ENCODE data around the gene GBP6.
A peak's percentile ranks its signal among the peaks of the same experiment; 100 is the strongest.
"Not testable (repeated sequence)": the region's sequence is repeated elsewhere in the genome, so short reads cannot be mapped to it uniquely, and the experiment has no call there.

GBP6 gene

DNA sequence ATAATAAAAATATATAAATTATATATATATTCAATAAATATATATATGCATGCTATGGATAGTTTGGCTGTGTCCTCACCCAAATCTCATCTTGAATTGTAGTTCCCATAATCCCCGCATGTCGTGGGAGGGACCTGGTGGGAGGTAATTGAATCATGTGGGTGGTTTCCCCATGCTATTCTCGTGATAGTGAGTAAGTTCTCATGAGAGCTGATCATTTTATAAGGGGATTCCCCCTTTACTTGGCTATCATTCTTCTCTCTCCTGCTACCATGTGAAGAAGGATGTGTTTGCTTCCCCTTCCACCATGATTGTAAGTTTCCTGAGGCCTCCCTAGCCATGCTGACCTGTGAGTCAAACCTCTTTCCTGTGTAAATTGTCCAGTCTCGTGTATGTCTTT lies 10.0 kb downstream of the GBP6 start:
- not testable (repeated sequence) for H3K9me3 ChIP-seq (ENCODE audit: control insufficient read depth, low read length); H3K9ac ChIP-seq (ENCODE audit: low read length); H3K36me3 ChIP-seq (ENCODE audit: control insufficient read depth, insufficient read depth, low read length, severe bottlenecking); DNase-seq (ENCODE audit: low read depth); H3K27me3 ChIP-seq (replicated peaks; ENCODE audit: control insufficient read depth, insufficient read depth, low read length); H3K4me3 ChIP-seq (ENCODE audit: low read length); H3K4me1 ChIP-seq (ENCODE audit: control insufficient read depth, insufficient read depth, low read length)

DNA sequence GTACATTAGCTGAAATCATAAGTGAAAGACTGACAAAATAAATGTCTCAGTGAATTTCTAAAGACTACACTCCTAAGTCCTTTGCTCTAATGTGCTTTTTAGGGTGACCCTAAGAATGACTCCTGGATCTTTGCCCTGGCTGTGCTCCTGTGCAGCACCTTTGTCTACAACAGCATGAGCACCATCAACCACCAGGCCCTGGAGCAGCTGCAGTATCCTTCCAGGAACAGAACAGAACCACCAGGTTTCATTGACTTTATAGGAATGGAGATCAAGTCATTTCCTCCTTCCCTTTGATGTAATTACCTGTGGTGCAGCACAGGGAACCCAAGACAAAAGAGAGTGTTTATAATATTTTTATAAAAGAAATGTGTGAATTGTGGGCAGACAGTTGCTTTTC lies 14.1 kb downstream of the GBP6 start:
- H3K4me1 ChIP-seq (ENCODE audit: control insufficient read depth, insufficient read depth, low read length): no peaks in the 10 kb centered on the region
- no peak for DNase-seq (ENCODE audit: low read depth)

DNA sequence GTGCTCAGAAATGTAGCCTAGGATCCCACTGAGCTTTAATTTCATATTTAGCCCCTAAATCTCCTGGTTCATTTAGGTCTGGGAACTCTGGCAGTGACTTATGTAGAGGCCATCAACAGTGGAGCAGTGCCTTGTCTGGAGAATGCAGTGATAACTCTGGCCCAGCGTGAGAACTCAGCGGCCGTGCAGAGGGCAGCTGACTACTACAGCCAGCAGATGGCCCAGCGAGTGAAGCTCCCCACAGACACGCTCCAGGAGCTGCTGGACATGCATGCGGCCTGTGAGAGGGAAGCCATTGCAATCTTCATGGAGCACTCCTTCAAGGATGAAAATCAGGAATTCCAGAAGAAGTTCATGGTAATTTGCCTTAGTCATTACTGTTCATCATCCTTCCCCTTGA lies 17.8 kb downstream of the GBP6 start:
- H3K36me3 ChIP-seq (ENCODE audit: control insufficient read depth, insufficient read depth, low read length, severe bottlenecking): no peaks in the 10 kb centered on the region
- H3K4me1 ChIP-seq (ENCODE audit: control insufficient read depth, insufficient read depth, low read length): no peaks in the 10 kb centered on the region
- no peaks in the 10 kb centered on the region for H3K9me3 ChIP-seq (ENCODE audit: control insufficient read depth, low read length)
- no peak overlapping the region for H3K4me3 ChIP-seq (ENCODE audit: low read length)
- peaks cover 5% of the 10 kb centered on the region for H3K27me3 ChIP-seq (replicated peaks; ENCODE audit: control insufficient read depth, insufficient read depth, low read length)
- H3K9ac ChIP-seq (ENCODE audit: low read length): no peak overlapping the region
- no peak for DNase-seq (ENCODE audit: low read depth)

More for the DNA sequence above, 14.1 kb downstream of the GBP6 start:
- Histone ChIP-seq H3K27me3 (replicated peaks; ENCODE audit: control insufficient read depth, insufficient read depth, low read length) (no peaks in the 10 kb centered on the region), H3K9me3 (ENCODE audit: control insufficient read depth, low read length) (no peaks in the 10 kb centered on the region), H3K4me3 (ENCODE audit: low read length) (no peak overlapping the region), H3K36me3 (ENCODE audit: control insufficient read depth, insufficient read depth, low read length, severe bottlenecking) (no peaks in the 10 kb centered on the region), H3K9ac (ENCODE audit: low read length) (no peak overlapping the region)

DNA sequence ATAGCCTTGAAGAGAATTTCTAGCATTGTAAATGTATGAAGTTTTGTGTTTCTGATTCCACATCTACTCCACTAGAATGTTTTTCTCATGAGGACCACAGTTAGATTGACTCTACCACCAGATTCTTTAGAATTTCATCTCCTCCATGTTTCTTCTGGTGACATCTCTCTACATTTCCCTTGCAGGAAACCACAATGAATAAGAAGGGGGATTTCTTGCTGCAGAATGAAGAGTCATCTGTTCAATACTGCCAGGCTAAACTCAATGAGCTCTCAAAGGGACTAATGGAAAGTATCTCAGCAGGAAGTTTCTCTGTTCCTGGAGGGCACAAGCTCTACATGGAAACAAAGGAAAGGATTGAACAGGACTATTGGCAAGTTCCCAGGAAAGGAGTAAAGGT lies 18.6 kb downstream of the GBP6 start:
- no peaks in the 10 kb centered on the region for H3K36me3 ChIP-seq (ENCODE audit: control insufficient read depth, insufficient read depth, low read length, severe bottlenecking)
- H3K4me1 ChIP-seq (ENCODE audit: control insufficient read depth, insufficient read depth, low read length): no peaks in the 10 kb centered on the region
- DNase-seq (ENCODE audit: low read depth): no peak
- H3K27me3 ChIP-seq (replicated peaks; ENCODE audit: control insufficient read depth, insufficient read depth, low read length): peaks cover 5% of the 10 kb centered on the region
- no peaks in the 10 kb centered on the region for H3K9me3 ChIP-seq (ENCODE audit: control insufficient read depth, low read length)
- H3K4me3 ChIP-seq (ENCODE audit: low read length): no peak overlapping the region
- H3K9ac ChIP-seq (ENCODE audit: low read length): no peak overlapping the region

DNA sequence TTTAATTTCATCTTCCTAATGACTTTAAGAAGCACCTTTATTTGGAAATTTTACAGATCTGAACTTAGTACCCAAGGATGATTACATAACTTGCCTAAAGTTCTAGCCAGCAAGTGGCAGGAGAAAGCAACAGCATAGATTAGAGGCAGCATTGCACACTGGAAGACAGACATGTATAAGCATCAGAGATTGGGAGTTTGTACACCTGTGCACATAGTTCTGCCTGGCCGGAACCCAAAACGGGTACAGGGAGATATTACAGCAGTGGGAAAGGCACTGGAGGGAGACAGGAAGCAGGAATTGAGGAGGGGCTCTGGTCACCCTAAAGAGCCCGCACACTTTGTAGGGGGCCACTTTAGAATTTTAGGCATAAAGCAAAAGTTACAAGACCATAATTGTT lies 19.3 kb downstream of the GBP6 start:
- Histone ChIP-seq H3K27me3 (replicated peaks; ENCODE audit: control insufficient read depth, insufficient read depth, low read length) (peaks cover 5% of the 10 kb centered on the region), H3K4me1 (ENCODE audit: control insufficient read depth, insufficient read depth, low read length) (no peaks in the 10 kb centered on the region), H3K4me3 (ENCODE audit: low read length) (no peak overlapping the region), H3K36me3 (ENCODE audit: control insufficient read depth, insufficient read depth, low read length, severe bottlenecking) (no peaks in the 10 kb centered on the region), H3K9me3 (ENCODE audit: control insufficient read depth, low read length) (no peaks in the 10 kb centered on the region), H3K9ac (ENCODE audit: low read length) (no peak overlapping the region)
- no peak for DNase-seq (ENCODE audit: low read depth)

DNA sequence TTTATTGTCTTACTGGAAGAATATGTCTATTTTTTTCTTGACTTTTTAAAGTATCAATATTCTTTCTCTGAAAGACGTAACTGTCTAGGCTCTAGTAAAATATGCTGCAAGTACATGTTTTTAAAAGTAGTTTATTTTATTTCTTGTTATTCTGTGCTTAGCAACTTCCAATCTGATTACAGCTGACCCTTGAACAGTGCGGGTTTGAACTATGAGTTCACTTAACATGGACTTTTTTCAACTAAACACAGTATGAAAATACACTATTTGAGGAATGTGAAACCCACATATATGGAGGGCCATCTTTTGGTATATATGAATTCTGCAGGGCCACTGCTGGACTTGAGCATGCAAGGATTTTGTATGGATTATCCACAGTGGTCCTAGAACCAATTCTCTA lies 26.8 kb downstream of the GBP6 start:
- Histone ChIP-seq H3K9me3 (ENCODE audit: control insufficient read depth, low read length) (no peaks in the 10 kb centered on the region), H3K4me3 (ENCODE audit: low read length) (no peak overlapping the region), H3K9ac (ENCODE audit: low read length) (no peak overlapping the region), H3K4me1 (ENCODE audit: control insufficient read depth, insufficient read depth, low read length) (no peaks in the 10 kb centered on the region), H3K27me3 (replicated peaks; ENCODE audit: control insufficient read depth, insufficient read depth, low read length) (no peaks in the 10 kb centered on the region), H3K36me3 (ENCODE audit: control insufficient read depth, insufficient read depth, low read length, severe bottlenecking) (no peaks in the 10 kb centered on the region)
- no peak for DNase-seq (ENCODE audit: low read depth)

DNA sequence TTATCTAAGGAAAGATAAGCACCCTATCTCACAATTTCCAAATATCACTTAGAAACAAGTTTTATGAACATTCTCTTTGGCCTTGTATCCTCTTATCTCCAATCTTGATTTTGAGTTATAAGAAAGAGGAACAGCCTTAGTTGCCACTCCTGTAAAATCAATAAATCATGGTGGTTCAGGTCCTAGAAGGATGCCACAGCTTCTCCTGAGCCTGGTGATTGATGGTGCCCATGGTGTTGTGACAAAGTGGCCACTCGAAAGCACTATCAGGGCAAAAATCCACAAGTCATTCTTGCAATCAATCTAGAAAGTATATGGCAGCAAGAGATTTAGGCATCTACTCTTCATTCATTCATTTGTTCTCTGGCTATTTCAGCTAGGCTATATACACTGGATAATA lies 27.8 kb downstream of the GBP6 start:
- Histone ChIP-seq H3K9me3 (ENCODE audit: control insufficient read depth, low read length) (peaks cover 2% of the 10 kb centered on the region), H3K4me1 (ENCODE audit: control insufficient read depth, insufficient read depth, low read length) (no peaks in the 10 kb centered on the region), H3K9ac (ENCODE audit: low read length) (no peak overlapping the region), H3K36me3 (ENCODE audit: control insufficient read depth, insufficient read depth, low read length, severe bottlenecking) (no peaks in the 10 kb centered on the region), H3K4me3 (ENCODE audit: low read length) (no peak overlapping the region), H3K27me3 (replicated peaks; ENCODE audit: control insufficient read depth, insufficient read depth, low read length) (no peaks in the 10 kb centered on the region)
- DNase-seq (ENCODE audit: low read depth): no peak

DNA sequence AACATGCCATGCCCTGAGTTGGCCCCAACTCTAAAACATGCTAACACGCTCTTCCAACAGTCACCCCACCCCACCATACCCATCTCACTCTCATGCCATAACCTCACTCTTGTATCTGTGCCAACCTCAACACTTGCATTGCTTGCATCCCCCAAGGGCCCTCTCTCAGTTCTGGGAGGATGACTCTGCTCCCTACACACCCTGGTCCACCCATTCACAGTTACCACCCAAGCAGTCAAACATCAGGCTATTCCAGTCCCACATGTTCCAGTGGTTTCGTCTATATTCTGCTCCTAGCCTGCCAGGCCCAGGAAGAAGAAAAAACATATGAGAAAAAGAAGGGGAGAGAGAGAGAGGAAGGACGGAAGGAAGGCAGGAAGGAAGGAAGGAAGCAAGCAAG lies 31.0 kb downstream of the GBP6 start:
- H3K36me3 ChIP-seq (ENCODE audit: control insufficient read depth, insufficient read depth, low read length, severe bottlenecking): no peaks in the 10 kb centered on the region
- H3K4me1 ChIP-seq (ENCODE audit: control insufficient read depth, insufficient read depth, low read length): no peaks in the 10 kb centered on the region
- DNase-seq (ENCODE audit: low read depth): no peak
- no peak overlapping the region for H3K9ac ChIP-seq (ENCODE audit: low read length)
- peaks cover 4% of the 10 kb centered on the region for H3K9me3 ChIP-seq (ENCODE audit: control insufficient read depth, low read length)
- H3K27me3 ChIP-seq (replicated peaks; ENCODE audit: control insufficient read depth, insufficient read depth, low read length): no peaks in the 10 kb centered on the region
- no peak overlapping the region for H3K4me3 ChIP-seq (ENCODE audit: low read length)

DNA sequence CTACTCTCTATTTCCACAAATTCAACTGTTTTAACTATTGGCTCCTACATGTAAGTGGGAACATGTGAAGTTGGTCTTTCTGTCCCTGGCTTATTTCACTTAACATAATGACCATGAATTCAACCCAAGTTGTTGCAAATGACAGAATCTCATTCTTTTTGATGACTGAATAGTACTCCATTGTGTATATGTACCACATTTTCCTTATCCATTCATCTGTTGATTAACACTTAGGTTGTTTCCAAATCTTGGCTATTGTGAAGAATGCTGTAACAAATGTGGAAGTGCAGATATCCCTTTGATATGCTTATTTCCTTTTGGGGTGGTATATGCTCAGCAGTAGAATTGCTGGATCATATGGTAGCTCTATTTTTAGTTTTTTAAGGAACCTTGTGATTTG lies 33.0 kb downstream of the GBP6 start:
- H3K4me1 ChIP-seq (ENCODE audit: control insufficient read depth, insufficient read depth, low read length): no peaks in the 10 kb centered on the region
- no peak overlapping the region for H3K4me3 ChIP-seq (ENCODE audit: low read length)
- H3K36me3 ChIP-seq (ENCODE audit: control insufficient read depth, insufficient read depth, low read length, severe bottlenecking): no peaks in the 10 kb centered on the region
- H3K9ac ChIP-seq (ENCODE audit: low read length): no peak overlapping the region
- no peaks in the 10 kb centered on the region for H3K27me3 ChIP-seq (replicated peaks; ENCODE audit: control insufficient read depth, insufficient read depth, low read length)
- H3K9me3 ChIP-seq (ENCODE audit: control insufficient read depth, low read length): peaks cover 4% of the 10 kb centered on the region
- DNase-seq (ENCODE audit: low read depth): no peak

DNA sequence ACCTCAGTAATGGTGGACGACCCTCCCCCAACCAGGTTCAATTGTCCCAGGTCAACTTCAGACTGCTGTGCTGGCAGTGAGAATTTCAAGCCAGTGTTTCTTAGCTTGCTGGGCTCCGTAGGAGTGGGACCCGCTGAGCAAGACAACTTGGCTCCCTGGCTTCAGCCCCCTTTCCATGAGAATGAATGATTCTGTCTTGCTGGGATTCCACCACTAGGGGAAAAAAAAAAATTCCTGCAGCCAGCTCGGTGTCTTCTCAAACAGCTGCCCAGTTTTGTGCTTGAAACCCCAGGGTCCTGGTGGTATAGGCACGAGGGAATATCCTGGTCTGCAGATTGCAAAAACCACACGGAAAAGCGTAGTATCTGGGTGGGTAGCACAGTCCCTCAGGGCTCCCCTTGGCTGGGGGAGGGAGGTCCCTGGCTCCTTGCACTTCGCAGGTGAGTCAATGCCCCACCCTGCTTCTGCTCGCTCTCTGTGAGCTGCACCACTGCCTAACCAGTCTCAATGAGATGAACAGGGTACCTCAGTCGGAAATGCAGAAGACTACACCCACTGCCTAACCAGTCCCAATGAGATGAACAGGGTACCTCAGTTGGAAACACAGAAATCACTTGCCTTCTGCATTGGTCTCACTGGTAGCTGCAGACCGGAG lies 41.5 kb downstream of the GBP6 start:
- H3K4me1 ChIP-seq (ENCODE audit: control insufficient read depth, insufficient read depth, low read length): peaks cover 8% of the 10 kb centered on the region
- no peaks in the 10 kb centered on the region for H3K27me3 ChIP-seq (replicated peaks; ENCODE audit: control insufficient read depth, insufficient read depth, low read length)
- no peak overlapping the region for H3K4me3 ChIP-seq (ENCODE audit: low read length)
- H3K9ac ChIP-seq (ENCODE audit: low read length): no peak overlapping the region
- no peaks in the 10 kb centered on the region for H3K9me3 ChIP-seq (ENCODE audit: control insufficient read depth, low read length)
- H3K36me3 ChIP-seq (ENCODE audit: control insufficient read depth, insufficient read depth, low read length, severe bottlenecking): no peaks in the 10 kb centered on the region
- no peak for DNase-seq (ENCODE audit: low read depth)

DNA sequence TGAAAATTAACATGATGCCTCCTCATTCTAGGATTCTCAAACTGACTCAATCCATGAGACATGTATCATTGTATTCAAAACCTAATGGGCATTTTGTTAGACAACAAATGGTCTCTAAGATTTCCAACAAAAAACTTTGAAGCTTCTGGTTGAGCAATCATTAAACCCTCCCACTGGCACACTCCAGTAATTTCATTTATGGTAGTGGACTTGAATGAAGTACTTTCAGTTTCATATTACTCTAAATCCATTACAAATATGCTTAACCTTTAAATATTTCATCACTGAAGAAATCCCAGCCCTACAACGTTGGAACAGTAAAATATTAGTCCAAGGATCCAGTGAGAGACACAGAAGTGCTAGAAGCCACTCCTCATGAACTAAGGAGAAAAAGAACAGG lies 43.5 kb downstream of the GBP6 start:
- peak overlapping the region; percentile 32 for H3K9ac ChIP-seq (ENCODE audit: low read length)
- H3K4me1 ChIP-seq (ENCODE audit: control insufficient read depth, insufficient read depth, low read length): peaks cover 8% of the 10 kb centered on the region
- peak; percentile 75 for DNase-seq (ENCODE audit: low read depth)
- no peaks in the 10 kb centered on the region for H3K36me3 ChIP-seq (ENCODE audit: control insufficient read depth, insufficient read depth, low read length, severe bottlenecking)
- H3K4me3 ChIP-seq (ENCODE audit: low read length): peak overlapping the region; percentile 76
- no peaks in the 10 kb centered on the region for H3K27me3 ChIP-seq (replicated peaks; ENCODE audit: control insufficient read depth, insufficient read depth, low read length)
- no peaks in the 10 kb centered on the region for H3K9me3 ChIP-seq (ENCODE audit: control insufficient read depth, low read length)

DNA sequence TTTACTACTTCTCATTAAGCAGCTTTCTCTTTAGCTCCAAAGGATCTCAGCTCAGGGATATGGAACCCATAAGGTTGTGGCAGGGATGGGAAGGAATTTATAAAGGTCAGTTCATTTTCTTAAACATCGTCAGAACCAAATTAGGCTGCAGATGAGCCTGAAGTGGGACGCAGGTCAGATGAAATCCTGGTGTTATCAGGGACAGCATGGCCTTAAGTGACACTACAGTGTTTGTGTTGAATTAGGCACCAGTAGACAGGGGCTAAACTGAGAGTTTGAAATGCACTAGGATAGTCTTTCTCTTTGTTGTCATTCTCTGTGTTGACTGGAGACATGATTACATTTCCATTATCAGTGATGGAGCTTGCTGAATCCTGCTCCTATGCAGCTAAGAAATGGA lies 43.9 kb downstream of the GBP6 start:
- H3K9ac ChIP-seq (ENCODE audit: low read length): peak overlapping the region; percentile 32
- DNase-seq (ENCODE audit: low read depth): peak; percentile 1
- peak overlapping the region; percentile 76 for H3K4me3 ChIP-seq (ENCODE audit: low read length)

More for the DNA sequence above, 43.9 kb downstream of the GBP6 start:
- not testable (repeated sequence) for H3K4me1 ChIP-seq (ENCODE audit: control insufficient read depth, insufficient read depth, low read length); H3K27me3 ChIP-seq (replicated peaks; ENCODE audit: control insufficient read depth, insufficient read depth, low read length); H3K36me3 ChIP-seq (ENCODE audit: control insufficient read depth, insufficient read depth, low read length, severe bottlenecking); H3K9me3 ChIP-seq (ENCODE audit: control insufficient read depth, low read length)
